ENCODE measurements around the gene RHEBL1. TPM values are rescaled to one million over a fixed set of nuclear protein-coding genes. Genes with fewer than 3 reads are reported as not detected.

RHEBL1 gene
- total and polyA plus RNA-seq, 2 of the 4 experiments (the other 2 are of a cell fraction): 0.62 to 0.72 TPM

- no peak overlapping the region for H3K14ac ChIP-seq (replicated peaks; ENCODE audit: low read depth, low read length)
- intact Hi-C loops (cut with micrococcal nuclease): no loop called here
- no peak overlapping the region for H3K27ac ChIP-seq (ENCODE audit: insufficient read depth, low read length)
- no peaks in the 10 kb centered on the region for H3K9me1 ChIP-seq (ENCODE audit: insufficient read depth, low read length)
- H4K91ac ChIP-seq (ENCODE audit: insufficient read depth, low read depth, low read length): no peak overlapping the region
- peaks cover 28 to 42% of the 10 kb centered on the region in 2 experiments for H3K79me1 ChIP-seq (ENCODE audit: low read depth in 1 of 2, low read length in 2 of 2)
- no peak overlapping the region for H2BK15ac ChIP-seq (ENCODE audit: low read depth, low read length)
- WGBS, 2 experiments (ENCODE audit: extremely low coverage in 2 of 2, insufficient read length in 1 of 2): 97% methylated on average over 6 of the region's 31 CpGs; no CpG with 5 or more reads in 1 of the 2 experiments
- no peak overlapping the region for H2BK5ac ChIP-seq (ENCODE audit: low read depth, low read length, poor library complexity, severe bottlenecking)
- H4K20me1 ChIP-seq (ENCODE audit: insufficient read depth, low read length): peaks cover 23% of the 10 kb centered on the region; the same call in 1 of the 2 replicates
- DNase-seq (no peak), ATAC-seq (ENCODE audit: low read depth) (no peak)
- in situ Hi-C loops (cut with MboI; ENCODE audit: low sequenced_read_pairs): no loop called here
- CTCF ChIA-PET: no interaction called here
- H3K56ac ChIP-seq (ENCODE audit: extremely low read depth, insufficient read depth, low read length): no peak overlapping the region
- H2BK20ac ChIP-seq (ENCODE audit: low read depth, low read length): no peak overlapping the region
- H2AFZ ChIP-seq (replicated peaks; ENCODE audit: low read length, poor library complexity): no peak overlapping the region
- H3K4me2 ChIP-seq (ENCODE audit: low read depth, low read length): no peak overlapping the region
- no peaks in the 10 kb centered on the region for H3K9me3 ChIP-seq (ENCODE audit: control insufficient read depth, insufficient read depth, low read length)
- POLR2A ChIA-PET (ENCODE audit: unreplicated experiment): no interaction called here
- no TSS peak for BruUV-seq (replicated peaks)
- H3K23ac ChIP-seq (ENCODE audit: low read depth, low read length): no peak overlapping the region
- no peak overlapping the region for H2AK9ac ChIP-seq (replicated peaks; ENCODE audit: low read depth, low read length, poor library complexity)
- H2AK5ac ChIP-seq (ENCODE audit: low read depth, low read length): no peak overlapping the region
- peaks cover 88% of the 10 kb centered on the region for H3K36me3 ChIP-seq (ENCODE audit: control insufficient read depth, insufficient read depth, low read length)
- no peak overlapping the region for H2BK120ac ChIP-seq (ENCODE audit: low read depth, low read length)
- H3K18ac ChIP-seq (ENCODE audit: low read depth, low read length): no peak overlapping the region
- H4K5ac ChIP-seq (ENCODE audit: low read depth, low read length): no peak overlapping the region
- no peaks in the 10 kb centered on the region for H3K27me3 ChIP-seq (ENCODE audit: control insufficient read depth, insufficient read depth, low read length)
- H4K8ac ChIP-seq (ENCODE audit: low read depth in 2 of 2, low read length in 2 of 2): no peak overlapping the region
- no peak overlapping the region for H3K4ac ChIP-seq (ENCODE audit: low read depth, low read length)
- no peak overlapping the region for H3K4me3 ChIP-seq (ENCODE audit: insufficient read depth, low read depth, low read length)
- dilution Hi-C loops (cut with HindIII; ENCODE audit: low sequenced_read_pairs, unreplicated experiment): no loop called here
- TF ChIP-seq SMC3 (IDR thresholded peaks at IDR 0.05; ENCODE audit: low read depth, low read length) (no peak), BHLHE40 (IDR thresholded peaks at IDR 0.05; ENCODE audit: low read depth, low read length) (no peak), RAD21 (IDR thresholded peaks at IDR 0.05; ENCODE audit: low read length) (no peak), CEBPB (IDR thresholded peaks at IDR 0.05; ENCODE audit: low read depth, low read length) (no peak), ELK1 (IDR thresholded peaks at IDR 0.05; ENCODE audit: borderline replicate concordance, low read depth, low read length) (no peak), CTCF (conservative IDR thresholded peaks at IDR 0.05; ENCODE audit: low read depth, low read length) (no peak), MAFK (IDR thresholded peaks at IDR 0.05; ENCODE audit: low read depth, low read length) (no peak), POLR2A (IDR thresholded peaks at IDR 0.05; ENCODE audit: low read depth, low read length) (no peak), NFE2L2 (IDR thresholded peaks at IDR 0.05; ENCODE audit: low read depth, low read length) (no peak), USF2 (IDR thresholded peaks at IDR 0.05; ENCODE audit: low read depth, low read length) (no peak), MXI1 (IDR thresholded peaks at IDR 0.05; ENCODE audit: borderline replicate concordance, low read depth, low read length) (no peak), RFX5 (IDR thresholded peaks at IDR 0.05; ENCODE audit: low read depth, low read length) (no peak)
- H3K4me1 ChIP-seq (ENCODE audit: control insufficient read depth, insufficient read depth, low read length): no peaks in the 10 kb centered on the region
- no peak overlapping the region for H3K9ac ChIP-seq (ENCODE audit: low read depth, low read length)
Observed at GRCh38 chr12:49041036-49041880, 28.5 kb downstream of the RHEBL1 start.

Measured in IMR-90 (cell line).